ENCODE data around the gene XPO6.

XPO6 gene

DNA sequence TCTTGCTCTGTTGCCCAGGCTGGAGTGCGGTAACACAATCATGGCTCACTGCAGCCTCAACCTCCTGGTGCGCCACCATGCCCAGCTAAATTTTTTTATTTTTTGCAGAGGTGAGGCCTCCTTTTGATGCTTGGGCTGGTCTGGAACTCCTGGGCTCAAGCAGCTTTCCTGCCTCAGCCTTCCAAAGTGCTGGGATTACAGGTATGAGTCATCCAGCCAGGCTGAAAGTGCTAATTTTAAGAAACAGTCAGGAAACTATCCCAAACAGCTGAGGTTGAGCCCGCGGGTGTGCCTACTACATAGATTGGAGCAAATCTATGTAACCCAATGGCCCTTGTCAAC is 738 bp upstream of the XPO6 start (continued):
- TF ChIP-seq AEBP2 (tag by site-specific recombination; IDR thresholded peaks at IDR 0.05; ENCODE audit: borderline replicate concordance) (no peak), ZNF155 (tag by site-specific recombination; IDR thresholded peaks at IDR 0.05) (no peak), FEZF1 (tag by site-specific recombination; IDR thresholded peaks at IDR 0.05) (no peak), ZNF169 (tag by site-specific recombination; IDR thresholded peaks at IDR 0.05) (no peak), ZNF248 (tag by site-specific recombination; IDR thresholded peaks at IDR 0.05) (no peak), ZNF580 (tag by site-specific recombination; IDR thresholded peaks at IDR 0.05) (no peak), ZNF26 (tag by site-specific recombination; IDR thresholded peaks at IDR 0.05) (no peak), BCL11A (tag by site-specific recombination; IDR thresholded peaks at IDR 0.05; ENCODE audit: low read depth) (no peak), SP7 (tag by site-specific recombination; IDR thresholded peaks at IDR 0.05) (peak; percentile 56)
- TF ChIP-seq, protein P1, sequence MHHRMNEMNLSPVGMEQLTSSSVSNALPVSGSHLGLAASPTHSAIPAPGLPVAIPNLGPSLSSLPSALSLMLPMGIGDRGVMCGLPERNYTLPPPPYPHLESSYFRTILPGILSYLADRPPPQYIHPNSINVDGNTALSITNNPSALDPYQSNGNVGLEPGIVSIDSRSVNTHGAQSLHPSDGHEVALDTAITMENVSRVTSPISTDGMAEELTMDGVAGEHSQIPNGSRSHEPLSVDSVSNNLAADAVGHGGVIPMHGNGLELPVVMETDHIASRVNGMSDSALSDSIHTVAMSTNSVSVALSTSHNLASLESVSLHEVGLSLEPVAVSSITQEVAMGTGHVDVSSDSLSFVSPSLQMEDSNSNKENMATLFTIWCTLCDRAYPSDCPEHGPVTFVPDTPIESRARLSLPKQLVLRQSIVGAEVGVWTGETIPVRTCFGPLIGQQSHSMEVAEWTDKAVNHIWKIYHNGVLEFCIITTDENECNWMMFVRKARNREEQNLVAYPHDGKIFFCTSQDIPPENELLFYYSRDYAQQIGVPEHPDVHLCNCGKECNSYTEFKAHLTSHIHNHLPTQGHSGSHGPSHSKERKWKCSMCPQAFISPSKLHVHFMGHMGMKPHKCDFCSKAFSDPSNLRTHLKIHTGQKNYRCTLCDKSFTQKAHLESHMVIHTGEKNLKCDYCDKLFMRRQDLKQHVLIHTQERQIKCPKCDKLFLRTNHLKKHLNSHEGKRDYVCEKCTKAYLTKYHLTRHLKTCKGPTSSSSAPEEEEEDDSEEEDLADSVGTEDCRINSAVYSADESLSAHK (tag by site-specific recombination; IDR thresholded peaks at IDR 0.05): peak; percentile 37; the same call in 1 of the 2 replicates
- TF ChIP-seq, protein P2, sequence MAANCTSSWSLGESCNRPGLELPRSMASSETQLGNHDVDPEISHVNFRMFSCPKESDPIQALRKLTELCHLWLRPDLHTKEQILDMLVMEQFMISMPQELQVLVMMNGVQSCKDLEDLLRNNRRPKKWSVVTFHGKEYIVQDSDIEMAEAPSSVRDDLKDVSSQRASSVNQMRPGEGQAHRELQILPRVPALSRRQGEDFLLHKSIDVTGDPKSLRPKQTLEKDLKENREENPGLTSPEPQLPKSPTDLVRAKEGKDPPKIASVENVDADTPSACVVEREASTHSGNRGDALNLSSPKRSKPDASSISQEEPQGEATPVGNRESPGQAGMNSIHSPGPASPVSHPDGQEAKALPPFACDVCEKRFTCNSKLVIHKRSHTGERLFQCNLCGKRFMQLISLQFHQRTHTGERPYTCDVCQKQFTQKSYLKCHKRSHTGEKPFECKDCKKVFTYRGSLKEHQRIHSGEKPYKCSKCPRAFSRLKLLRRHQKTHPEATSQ (tag by site-specific recombination; IDR thresholded peaks at IDR 0.05): no peak
- TF ChIP-seq, protein P3, sequence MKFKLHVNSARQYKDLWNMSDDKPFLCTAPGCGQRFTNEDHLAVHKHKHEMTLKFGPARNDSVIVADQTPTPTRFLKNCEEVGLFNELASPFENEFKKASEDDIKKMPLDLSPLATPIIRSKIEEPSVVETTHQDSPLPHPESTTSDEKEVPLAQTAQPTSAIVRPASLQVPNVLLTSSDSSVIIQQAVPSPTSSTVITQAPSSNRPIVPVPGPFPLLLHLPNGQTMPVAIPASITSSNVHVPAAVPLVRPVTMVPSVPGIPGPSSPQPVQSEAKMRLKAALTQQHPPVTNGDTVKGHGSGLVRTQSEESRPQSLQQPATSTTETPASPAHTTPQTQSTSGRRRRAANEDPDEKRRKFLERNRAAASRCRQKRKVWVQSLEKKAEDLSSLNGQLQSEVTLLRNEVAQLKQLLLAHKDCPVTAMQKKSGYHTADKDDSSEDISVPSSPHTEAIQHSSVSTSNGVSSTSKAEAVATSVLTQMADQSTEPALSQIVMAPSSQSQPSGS (tag by site-specific recombination; IDR thresholded peaks at IDR 0.05; ENCODE audit: low read depth): no peak
- TF ChIP-seq, protein P4, sequence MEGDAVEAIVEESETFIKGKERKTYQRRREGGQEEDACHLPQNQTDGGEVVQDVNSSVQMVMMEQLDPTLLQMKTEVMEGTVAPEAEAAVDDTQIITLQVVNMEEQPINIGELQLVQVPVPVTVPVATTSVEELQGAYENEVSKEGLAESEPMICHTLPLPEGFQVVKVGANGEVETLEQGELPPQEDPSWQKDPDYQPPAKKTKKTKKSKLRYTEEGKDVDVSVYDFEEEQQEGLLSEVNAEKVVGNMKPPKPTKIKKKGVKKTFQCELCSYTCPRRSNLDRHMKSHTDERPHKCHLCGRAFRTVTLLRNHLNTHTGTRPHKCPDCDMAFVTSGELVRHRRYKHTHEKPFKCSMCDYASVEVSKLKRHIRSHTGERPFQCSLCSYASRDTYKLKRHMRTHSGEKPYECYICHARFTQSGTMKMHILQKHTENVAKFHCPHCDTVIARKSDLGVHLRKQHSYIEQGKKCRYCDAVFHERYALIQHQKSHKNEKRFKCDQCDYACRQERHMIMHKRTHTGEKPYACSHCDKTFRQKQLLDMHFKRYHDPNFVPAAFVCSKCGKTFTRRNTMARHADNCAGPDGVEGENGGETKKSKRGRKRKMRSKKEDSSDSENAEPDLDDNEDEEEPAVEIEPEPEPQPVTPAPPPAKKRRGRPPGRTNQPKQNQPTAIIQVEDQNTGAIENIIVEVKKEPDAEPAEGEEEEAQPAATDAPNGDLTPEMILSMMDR (tag by site-specific recombination; IDR thresholded peaks at IDR 0.05): no peak
- TF ChIP-seq, protein P5, sequence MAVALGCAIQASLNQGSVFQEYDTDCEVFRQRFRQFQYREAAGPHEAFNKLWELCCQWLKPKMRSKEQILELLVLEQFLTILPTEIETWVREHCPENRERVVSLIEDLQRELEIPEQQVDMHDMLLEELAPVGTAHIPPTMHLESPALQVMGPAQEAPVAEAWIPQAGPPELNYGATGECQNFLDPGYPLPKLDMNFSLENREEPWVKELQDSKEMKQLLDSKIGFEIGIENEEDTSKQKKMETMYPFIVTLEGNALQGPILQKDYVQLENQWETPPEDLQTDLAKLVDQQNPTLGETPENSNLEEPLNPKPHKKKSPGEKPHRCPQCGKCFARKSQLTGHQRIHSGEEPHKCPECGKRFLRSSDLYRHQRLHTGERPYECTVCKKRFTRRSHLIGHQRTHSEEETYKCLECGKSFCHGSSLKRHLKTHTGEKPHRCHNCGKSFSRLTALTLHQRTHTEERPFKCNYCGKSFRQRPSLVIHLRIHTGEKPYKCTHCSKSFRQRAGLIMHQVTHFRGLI (tag by site-specific recombination; IDR thresholded peaks at IDR 0.05): 0 out of 2 replicates have a peak, but pooled peaks have one; percentile 31

Measured in HEK293 (cell line).